ENCODE data around the gene ANO1. TPM values are rescaled to one million over a fixed set of nuclear protein-coding genes. Genes with fewer than 3 reads are reported as not detected.

The ANO1 gene
- polyA plus RNA-seq, 1 of the 3 experiments (the other 2 are of a cell fraction), result not detected

DNA sequence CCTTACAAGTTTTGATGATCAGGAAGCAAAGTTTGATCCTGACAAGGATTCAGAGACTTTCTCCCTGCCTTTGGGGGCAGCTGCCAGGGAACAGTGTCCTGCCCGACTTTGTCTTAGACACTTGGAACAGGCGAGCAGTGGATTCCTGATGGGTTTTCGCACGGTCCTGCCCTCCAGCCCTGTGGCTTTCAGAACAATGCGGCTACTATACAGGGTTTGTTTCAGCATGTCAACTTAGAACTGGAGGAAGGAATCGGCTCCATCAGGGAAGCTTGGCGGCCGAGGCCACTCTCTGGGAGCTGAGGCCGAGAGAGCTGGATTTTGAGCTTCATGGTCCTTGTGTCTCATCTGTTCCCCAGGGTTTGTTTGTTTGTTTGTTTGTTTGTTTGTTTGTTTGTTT, 11.5 kb downstream of the ANO1 start:
- Histone ChIP-seq H3K27me3 (ENCODE audit: insufficient read depth) (0 out of 2 replicates have a peak, but pooled peaks cover 13% of the 10 kb centered on the region), H4K20me1 (ENCODE audit: insufficient read depth) (no peaks in the 10 kb centered on the region), H3K4me3 (ENCODE audit: low read depth in 2 of 2, low read length in 1 of 2) (no peak overlapping the region), H3K4me1 (ENCODE audit: control insufficient read depth in 1 of 2, insufficient read depth in 2 of 2, low read depth in 1 of 2, low read length in 1 of 2) (peaks cover 0 to 4% of the 10 kb centered on the region in 2 experiments; a peak in 1 of 4 replicates), H3K36me3 (replicated peaks in 1 of 2; ENCODE audit: control insufficient read depth in 1 of 2, insufficient read depth in 2 of 2, low read length in 1 of 2) (no peaks in the 10 kb centered on the region), H2AFZ (ENCODE audit: low read depth) (no peak overlapping the region), H3K27ac (ENCODE audit: low read depth in 2 of 2, low read length in 1 of 2) (no peak overlapping the region), H3K9me2 (no peaks in the 10 kb centered on the region), H3K4me2 (no peak overlapping the region), H3K9ac (no peak overlapping the region), H3K79me2 (ENCODE audit: insufficient read depth) (no peaks in the 10 kb centered on the region), H3K9me3 (no peaks in the 10 kb centered on the region), H3F3A (replicated peaks; ENCODE audit: insufficient read depth) (no peaks in the 10 kb centered on the region)
- POLR2A ChIA-PET, result no interaction called here
- DNase-seq, result no peak
- 66% methylated on average over 9 of the region's 9 CpGs for WGBS (ENCODE audit: low lambda C conversion rate)
- TF ChIP-seq, protein P1, sequence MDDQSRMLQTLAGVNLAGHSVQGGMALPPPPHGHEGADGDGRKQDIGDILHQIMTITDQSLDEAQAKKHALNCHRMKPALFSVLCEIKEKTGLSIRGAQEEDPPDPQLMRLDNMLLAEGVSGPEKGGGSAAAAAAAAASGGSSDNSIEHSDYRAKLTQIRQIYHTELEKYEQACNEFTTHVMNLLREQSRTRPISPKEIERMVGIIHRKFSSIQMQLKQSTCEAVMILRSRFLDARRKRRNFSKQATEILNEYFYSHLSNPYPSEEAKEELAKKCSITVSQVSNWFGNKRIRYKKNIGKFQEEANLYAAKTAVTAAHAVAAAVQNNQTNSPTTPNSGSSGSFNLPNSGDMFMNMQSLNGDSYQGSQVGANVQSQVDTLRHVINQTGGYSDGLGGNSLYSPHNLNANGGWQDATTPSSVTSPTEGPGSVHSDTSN (IDR thresholded peaks at IDR 0.05), result no peak
- TF ChIP-seq RXRA (IDR thresholded peaks at IDR 0.05; ENCODE audit: borderline replicate concordance, low read depth) (no peak), NFIC (IDR thresholded peaks at IDR 0.05; ENCODE audit: borderline replicate concordance) (no peak), JUND (IDR thresholded peaks at IDR 0.05) (no peak)
- CTCF ChIA-PET, result no interaction called here

DNA sequence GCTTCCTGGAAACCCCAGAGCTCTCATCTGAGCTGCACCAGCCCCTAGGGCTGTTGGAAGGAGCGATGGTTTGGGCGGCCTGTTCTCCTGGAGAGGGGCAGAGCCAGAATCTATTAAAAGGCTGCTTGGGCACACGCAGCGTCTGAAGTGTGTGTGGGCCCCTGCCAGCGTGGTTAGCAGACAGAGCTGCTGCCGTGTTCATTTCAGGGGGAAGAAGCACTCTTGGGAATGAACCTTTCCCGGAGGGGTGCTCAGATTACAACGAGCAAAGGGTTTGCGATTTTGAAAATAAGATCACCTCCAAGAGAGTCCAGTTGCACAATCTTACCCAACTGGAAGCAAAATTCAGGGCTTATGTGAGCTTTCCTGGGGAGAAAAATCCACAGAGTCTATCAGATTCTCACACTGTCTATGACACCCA, 12.9 kb downstream of the ANO1 start:
- POLR2A ChIA-PET, result no interaction called here
- H4K20me1 ChIP-seq (ENCODE audit: insufficient read depth), result no peaks in the 10 kb centered on the region

More for the DNA sequence above, 12.9 kb downstream of the ANO1 start:
- Histone ChIP-seq H3K27ac (ENCODE audit: low read depth in 2 of 2, low read length in 1 of 2) (no peak overlapping the region), H2AFZ (ENCODE audit: low read depth) (no peak overlapping the region), H3K36me3 (replicated peaks in 1 of 2; ENCODE audit: control insufficient read depth in 1 of 2, insufficient read depth in 2 of 2, low read length in 1 of 2) (no peaks in the 10 kb centered on the region), H3K9me3 (no peaks in the 10 kb centered on the region), H3K9me2 (no peaks in the 10 kb centered on the region), H3K79me2 (ENCODE audit: insufficient read depth) (no peaks in the 10 kb centered on the region), H3K4me2 (no peak overlapping the region), H3K4me1 (ENCODE audit: control insufficient read depth in 1 of 2, insufficient read depth in 2 of 2, low read depth in 1 of 2, low read length in 1 of 2) (peaks cover 0 to 3% of the 10 kb centered on the region in 2 experiments; a peak in 1 of 4 replicates), H3K27me3 (ENCODE audit: insufficient read depth) (0 out of 2 replicates have a peak, but pooled peaks cover 13% of the 10 kb centered on the region), H3K4me3 (ENCODE audit: low read depth in 2 of 2, low read length in 1 of 2) (no peak overlapping the region), H3K9ac (no peak overlapping the region), H3F3A (replicated peaks; ENCODE audit: insufficient read depth) (no peaks in the 10 kb centered on the region)
- CTCF ChIA-PET, result no interaction called here
- no peak for TF ChIP-seq TEAD4 (IDR thresholded peaks at IDR 0.05; ENCODE audit: borderline replicate concordance, insufficient read depth)
- TF ChIP-seq RAD21 (IDR thresholded peaks at IDR 0.05; ENCODE audit: low read length), result no peak
- TF ChIP-seq JUND (IDR thresholded peaks at IDR 0.05), result no peak
- no peak for TF ChIP-seq TCF12 (IDR thresholded peaks at IDR 0.05)
- TF ChIP-seq REST (IDR thresholded peaks at IDR 0.05; ENCODE audit: low read depth, low read length), result no peak
- no peak for TF ChIP-seq MEF2A (IDR thresholded peaks at IDR 0.05; ENCODE audit: borderline replicate concordance, low read depth)
- TF ChIP-seq, protein P2, sequence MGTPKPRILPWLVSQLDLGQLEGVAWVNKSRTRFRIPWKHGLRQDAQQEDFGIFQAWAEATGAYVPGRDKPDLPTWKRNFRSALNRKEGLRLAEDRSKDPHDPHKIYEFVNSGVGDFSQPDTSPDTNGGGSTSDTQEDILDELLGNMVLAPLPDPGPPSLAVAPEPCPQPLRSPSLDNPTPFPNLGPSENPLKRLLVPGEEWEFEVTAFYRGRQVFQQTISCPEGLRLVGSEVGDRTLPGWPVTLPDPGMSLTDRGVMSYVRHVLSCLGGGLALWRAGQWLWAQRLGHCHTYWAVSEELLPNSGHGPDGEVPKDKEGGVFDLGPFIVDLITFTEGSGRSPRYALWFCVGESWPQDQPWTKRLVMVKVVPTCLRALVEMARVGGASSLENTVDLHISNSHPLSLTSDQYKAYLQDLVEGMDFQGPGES (IDR thresholded peaks at IDR 0.05; ENCODE audit: low read depth, low read length), result no peak
- no peak for TF ChIP-seq RXRA (IDR thresholded peaks at IDR 0.05; ENCODE audit: borderline replicate concordance, low read depth)
- no peak for TF ChIP-seq YY1 (IDR thresholded peaks at IDR 0.05; ENCODE audit: low read depth)
- no peak for TF ChIP-seq NRF1 (IDR thresholded peaks at IDR 0.05; ENCODE audit: low read depth, low read length)
- TF ChIP-seq POLR2AphosphoS5 (IDR thresholded peaks at IDR 0.05; ENCODE audit: low read depth, low read length), result no peak
- no peak for TF ChIP-seq SIN3A (IDR thresholded peaks at IDR 0.05; ENCODE audit: borderline replicate concordance, low read depth, low read length)
- TF ChIP-seq, protein P3, sequence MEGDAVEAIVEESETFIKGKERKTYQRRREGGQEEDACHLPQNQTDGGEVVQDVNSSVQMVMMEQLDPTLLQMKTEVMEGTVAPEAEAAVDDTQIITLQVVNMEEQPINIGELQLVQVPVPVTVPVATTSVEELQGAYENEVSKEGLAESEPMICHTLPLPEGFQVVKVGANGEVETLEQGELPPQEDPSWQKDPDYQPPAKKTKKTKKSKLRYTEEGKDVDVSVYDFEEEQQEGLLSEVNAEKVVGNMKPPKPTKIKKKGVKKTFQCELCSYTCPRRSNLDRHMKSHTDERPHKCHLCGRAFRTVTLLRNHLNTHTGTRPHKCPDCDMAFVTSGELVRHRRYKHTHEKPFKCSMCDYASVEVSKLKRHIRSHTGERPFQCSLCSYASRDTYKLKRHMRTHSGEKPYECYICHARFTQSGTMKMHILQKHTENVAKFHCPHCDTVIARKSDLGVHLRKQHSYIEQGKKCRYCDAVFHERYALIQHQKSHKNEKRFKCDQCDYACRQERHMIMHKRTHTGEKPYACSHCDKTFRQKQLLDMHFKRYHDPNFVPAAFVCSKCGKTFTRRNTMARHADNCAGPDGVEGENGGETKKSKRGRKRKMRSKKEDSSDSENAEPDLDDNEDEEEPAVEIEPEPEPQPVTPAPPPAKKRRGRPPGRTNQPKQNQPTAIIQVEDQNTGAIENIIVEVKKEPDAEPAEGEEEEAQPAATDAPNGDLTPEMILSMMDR (IDR thresholded peaks at IDR 0.05), result no peak
- no peak for TF ChIP-seq GATA2 (CRISPR knock-in tag; IDR thresholded peaks at IDR 0.05)
- TF ChIP-seq, protein P4, sequence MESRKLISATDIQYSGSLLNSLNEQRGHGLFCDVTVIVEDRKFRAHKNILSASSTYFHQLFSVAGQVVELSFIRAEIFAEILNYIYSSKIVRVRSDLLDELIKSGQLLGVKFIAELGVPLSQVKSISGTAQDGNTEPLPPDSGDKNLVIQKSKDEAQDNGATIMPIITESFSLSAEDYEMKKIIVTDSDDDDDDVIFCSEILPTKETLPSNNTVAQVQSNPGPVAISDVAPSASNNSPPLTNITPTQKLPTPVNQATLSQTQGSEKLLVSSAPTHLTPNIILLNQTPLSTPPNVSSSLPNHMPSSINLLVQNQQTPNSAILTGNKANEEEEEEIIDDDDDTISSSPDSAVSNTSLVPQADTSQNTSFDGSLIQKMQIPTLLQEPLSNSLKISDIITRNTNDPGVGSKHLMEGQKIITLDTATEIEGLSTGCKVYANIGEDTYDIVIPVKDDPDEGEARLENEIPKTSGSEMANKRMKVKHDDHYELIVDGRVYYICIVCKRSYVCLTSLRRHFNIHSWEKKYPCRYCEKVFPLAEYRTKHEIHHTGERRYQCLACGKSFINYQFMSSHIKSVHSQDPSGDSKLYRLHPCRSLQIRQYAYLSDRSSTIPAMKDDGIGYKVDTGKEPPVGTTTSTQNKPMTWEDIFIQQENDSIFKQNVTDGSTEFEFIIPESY (IDR thresholded peaks at IDR 0.05; ENCODE audit: borderline replicate concordance, low read depth), result no peak
- TF ChIP-seq RCOR1 (IDR thresholded peaks at IDR 0.05; ENCODE audit: low read length), result no peak
- no peak for TF ChIP-seq FOXJ3 (CRISPR knock-in tag; IDR thresholded peaks at IDR 0.05)
- TF ChIP-seq FOSL2 (IDR thresholded peaks at IDR 0.05; ENCODE audit: borderline replicate concordance, low read depth), result no peak
- DNase-seq, result no peak
- WGBS (ENCODE audit: low lambda C conversion rate), result 56% methylated on average over 8 of the region's 9 CpGs
